Activated naive CD4-positive, alpha-beta T cell treated with anti-CD3 and anti-CD28 coated beads, Interleukin-2, amount 50 U/mL, for 72 hours (primary cell): ENCODE measurements around the gene HMGN2. TPM values are rescaled to one million over a fixed set of nuclear protein-coding genes. Genes with fewer than 3 reads are reported as not detected.
"Not testable (repeated sequence)": the region's sequence is repeated elsewhere in the genome, so short reads cannot be mapped to it uniquely, and the experiment has no call there.

Experiments used
- ATAC-seq, 2 donors: fragments of 150-1000 bp; cut with Tn5 transposase; 2 replicates each; pipeline ENCODE4 v1.10.0; 2021; ENCODE audit warnings: mild to moderate bottlenecking in 2 of 2, moderate library complexity in 2 of 2
- DNase-seq, 2 donors: peaks; one replicate each; pipeline ENCODE4 v3.0.0; 2021 to 2022; ENCODE audit warnings: low spot score in 2 of 2
- H3K27ac Mint-ChIP-seq, 2 donors: one replicate each; pipeline ENCODE4 v1.8.0; 2022; ENCODE audit warnings: mild to moderate bottlenecking in 2 of 2, mixed read lengths in 2 of 2
- H3K36me3 Mint-ChIP-seq, 2 donors: one replicate each; pipeline ENCODE4 v1.8.0; 2022; ENCODE audit warnings: mixed read lengths in 2 of 2
- H3K9me3 Mint-ChIP-seq, 2 donors: one replicate each; pipeline ENCODE4 v1.8.0; 2022; ENCODE audit warnings: mixed read lengths in 2 of 2
- total RNA-seq, 2 donors: library from RNA; stranded (reverse); gene quantifications; one replicate each; pipeline ENCODE4 v1.2.3, GENCODE V29; 2022

HMGN2 gene
- total RNA-seq, 2 donors from 2014 or later = 649 to 992 TPM

- H3K36me3 Mint-ChIP-seq, H3K9me3 Mint-ChIP-seq, DNase-seq, H3K27ac Mint-ChIP-seq, ATAC-seq: not testable (repeated sequence)
Measured at GRCh38 chr1:26510711-26511110, 38.5 kb downstream of the HMGN2 start.

GRCh38 chr1:26515836-26516235 lies 43.6 kb downstream of the HMGN2 start:
- not testable (repeated sequence) for H3K9me3 Mint-ChIP-seq, H3K27ac Mint-ChIP-seq, ATAC-seq, H3K36me3 Mint-ChIP-seq, DNase-seq

GRCh38 chr1:26516987-26517765 lies 44.9 kb downstream of the HMGN2 start:
- ATAC-seq (no peak), DNase-seq (no peak)
- no peaks in the 10 kb centered on the region for H3K9me3 Mint-ChIP-seq
- no peaks in the 10 kb centered on the region for H3K36me3 Mint-ChIP-seq
- H3K27ac Mint-ChIP-seq = no peak overlapping the region

GRCh38 chr1:26517766-26518049 lies 45.5 kb downstream of the HMGN2 start:
- H3K9me3 Mint-ChIP-seq = no peaks in the 10 kb centered on the region
- no peak overlapping the region for H3K27ac Mint-ChIP-seq
- ATAC-seq = no peak
- no peak for DNase-seq
- no peaks in the 10 kb centered on the region for H3K36me3 Mint-ChIP-seq

GRCh38 chr1:26518355-26518754 lies 46.1 kb downstream of the HMGN2 start:
- H3K36me3 Mint-ChIP-seq = no peaks in the 10 kb centered on the region
- DNase-seq = no peak

GRCh38 chr1:26520339-26520738 lies 48.1 kb downstream of the HMGN2 start:
- no peaks in the 10 kb centered on the region for H3K36me3 Mint-ChIP-seq
- no peaks in the 10 kb centered on the region for H3K9me3 Mint-ChIP-seq
- ATAC-seq = no peak
- no peak for DNase-seq
- no peak overlapping the region for H3K27ac Mint-ChIP-seq

More at GRCh38 chr1:26518355-26518754, 46.1 kb downstream of the HMGN2 start:
- Mint-ChIP-seq H3K27ac (no peak overlapping the region), H3K9me3 (no peaks in the 10 kb centered on the region)
- no peak for ATAC-seq

GRCh38 chr1:26521669-26522030 lies 49.4 kb downstream of the HMGN2 start:
- ATAC-seq (no peak), DNase-seq (no peak)
- H3K9me3 Mint-ChIP-seq = no peaks in the 10 kb centered on the region
- no peak overlapping the region for H3K27ac Mint-ChIP-seq
- H3K36me3 Mint-ChIP-seq = no peaks in the 10 kb centered on the region

- Mint-ChIP-seq H3K27ac (no peak overlapping the region), H3K36me3 (no peaks in the 10 kb centered on the region), H3K9me3 (no peaks in the 10 kb centered on the region)
- ATAC-seq (no peak), DNase-seq (no peak)
Measured at GRCh38 chr1:26522073-26522472, 49.8 kb downstream of the HMGN2 start.

- ATAC-seq (peak in 1 of 2 donors; percentile 32), DNase-seq (no peak)
- Mint-ChIP-seq H3K27ac (no peak overlapping the region), H3K36me3 (no peaks in the 10 kb centered on the region), H3K9me3 (no peaks in the 10 kb centered on the region)
Measured at GRCh38 chr1:26524181-26524580, 51.9 kb downstream of the HMGN2 start.

Other genes with a start within 250 kb of the HMGN2 start
- 10 to 100 TPM; 26.9 to 92.3 TPM for gene CEP85, start 238.2 kb upstream of the HMGN2 start, total RNA-seq
- 100 to 1,000 TPM; 261 to 364 TPM for gene SH3BGRL3, start 192.4 kb upstream of the HMGN2 start, total RNA-seq
- gene UBXN11, start 165.8 kb upstream of the HMGN2 start, total RNA-seq = 10 to 100 TPM; 21.0 to 25.8 TPM
- gene CD52, start 154.5 kb upstream of the HMGN2 start, total RNA-seq = 100 to 1,000 TPM; 343 to 698 TPM
- 1 to 10 TPM; 1.0 to 6.0 TPM for gene CRYBG2, start 118.3 kb upstream of the HMGN2 start, total RNA-seq
- not detected for gene ZNF683, start 99.7 kb upstream of the HMGN2 start, total RNA-seq
- not detected for gene LIN28A, start 61.6 kb upstream of the HMGN2 start, total RNA-seq
- 10 to 100 TPM; 44.1 to 49.2 TPM for gene DHDDS, start 40.1 kb upstream of the HMGN2 start, total RNA-seq
- 100 to 1,000 TPM; 154 to 197 TPM for gene RPS6KA1, start 57.3 kb downstream of the HMGN2 start, total RNA-seq
- 100 to 1,000 TPM; 110 to 116 TPM for gene ARID1A, start 223.6 kb downstream of the HMGN2 start, total RNA-seq